SK-N-SH treated with all-trans-retinoic acid at 6 μM for 48 hours (cell line): ENCODE data around the gene MDM4.

Source experiments
- ARNTL ChIP-seq: fragments of 450-650 bp; formaldehyde crosslinking; IDR thresholded peaks from 2 replicates; pipeline ENCODE4 v1.5.0; 2020; ENCODE audit warnings: low read depth, mild to moderate bottlenecking, moderate library complexity, borderline replicate concordance
- BACH2 ChIP-seq: fragments of 250-450 bp; sonication (Bioruptor Pico); IDR thresholded peaks from 2 replicates; pipeline ENCODE4 v1.9.0; 2021; ENCODE audit warnings: mild to moderate bottlenecking, borderline replicate concordance
- CREB5 ChIP-seq: fragments of 250-450 bp; sonication (Bioruptor Pico); IDR thresholded peaks from 2 replicates; pipeline ENCODE4 v1.5.1; 2020; ENCODE audit warnings: low read depth, mild to moderate bottlenecking, moderate library complexity
- ESRRG ChIP-seq: fragments of 250-450 bp; sonication (Bioruptor Pico); IDR thresholded peaks from 2 replicates; pipeline ENCODE4 v1.6.1; 2021; ENCODE audit warnings: mild to moderate bottlenecking
- RARB ChIP-seq: fragments of 250-450 bp; sonication (Bioruptor Pico); IDR thresholded peaks from 2 replicates; pipeline ENCODE4 v1.8.0; 2021; ENCODE audit warnings: mild to moderate bottlenecking, moderate library complexity
- TCF4 ChIP-seq: fragments of 250-450 bp; sonication (Bioruptor Pico); IDR thresholded peaks from 2 replicates; pipeline ENCODE4 v1.8.0; 2021; ENCODE audit warnings: mild to moderate bottlenecking, moderate library complexity, borderline replicate concordance
- TSHZ2 ChIP-seq: fragments of 250-450 bp; sonication (Bioruptor Pico); IDR thresholded peaks from 2 replicates; pipeline ENCODE4 v1.5.0; 2020; ENCODE audit warnings: mild to moderate bottlenecking, moderate library complexity
- ZC3H10 ChIP-seq: fragments of 250-450 bp; sonication (Bioruptor Pico); IDR thresholded peaks from 2 replicates; pipeline ENCODE4 v1.5.1; 2021; ENCODE audit warnings: mild to moderate bottlenecking, moderate library complexity
- TF ChIP-seq, protein P1 (sequence below): fragments of 250-450 bp; sonication (Bioruptor Pico); IDR thresholded peaks from 2 replicates; pipeline ENCODE4 v1.8.0; 2021; ENCODE audit warnings: low read depth, mild to moderate bottlenecking, moderate library complexity, borderline replicate concordance

DNA sequence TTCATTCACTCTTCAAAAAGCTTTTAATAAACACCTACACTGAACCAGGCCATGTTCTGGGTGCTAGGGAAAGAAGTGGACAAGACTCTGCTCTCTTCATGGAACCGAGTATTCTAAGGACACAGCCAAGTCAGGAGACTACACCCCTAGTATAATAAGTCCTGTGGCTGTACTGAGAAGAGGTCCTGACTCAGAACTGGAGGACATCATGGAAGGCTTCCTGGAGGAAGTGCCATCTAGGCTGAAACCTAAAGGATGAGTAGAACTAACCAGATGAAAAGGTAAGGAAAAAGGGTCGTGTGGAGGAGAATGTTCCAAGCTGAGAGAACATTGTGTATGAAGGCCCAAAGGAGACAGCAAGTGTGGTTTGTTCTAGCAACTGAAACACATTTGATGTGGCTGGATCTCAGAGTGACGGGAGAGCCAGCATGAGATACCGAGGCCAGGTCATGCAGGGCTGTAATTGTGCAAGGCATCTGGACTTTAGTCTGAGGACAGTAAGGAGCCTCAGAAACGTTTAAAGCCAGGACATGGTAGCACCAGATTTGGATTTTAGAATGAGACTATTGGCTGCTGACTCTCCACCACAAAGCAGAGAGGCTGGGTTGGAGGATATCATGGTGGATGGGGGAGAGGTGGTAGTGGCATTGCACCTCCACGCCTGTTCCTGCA, 86.8 kb downstream of the MDM4 start:
- no peak for TF ChIP-seq CREB5 (CRISPR knock-in tag)
- no peak for TF ChIP-seq RARB (CRISPR knock-in tag)
- no peak for TF ChIP-seq TCF4 (CRISPR knock-in tag)
- TF ChIP-seq TSHZ2 (CRISPR knock-in tag) = no peak
- no peak for TF ChIP-seq ZC3H10 (CRISPR knock-in tag)
- TF ChIP-seq ESRRG (CRISPR knock-in tag) = no peak
- no peak for TF ChIP-seq ARNTL (CRISPR knock-in tag)
- TF ChIP-seq, protein P1, sequence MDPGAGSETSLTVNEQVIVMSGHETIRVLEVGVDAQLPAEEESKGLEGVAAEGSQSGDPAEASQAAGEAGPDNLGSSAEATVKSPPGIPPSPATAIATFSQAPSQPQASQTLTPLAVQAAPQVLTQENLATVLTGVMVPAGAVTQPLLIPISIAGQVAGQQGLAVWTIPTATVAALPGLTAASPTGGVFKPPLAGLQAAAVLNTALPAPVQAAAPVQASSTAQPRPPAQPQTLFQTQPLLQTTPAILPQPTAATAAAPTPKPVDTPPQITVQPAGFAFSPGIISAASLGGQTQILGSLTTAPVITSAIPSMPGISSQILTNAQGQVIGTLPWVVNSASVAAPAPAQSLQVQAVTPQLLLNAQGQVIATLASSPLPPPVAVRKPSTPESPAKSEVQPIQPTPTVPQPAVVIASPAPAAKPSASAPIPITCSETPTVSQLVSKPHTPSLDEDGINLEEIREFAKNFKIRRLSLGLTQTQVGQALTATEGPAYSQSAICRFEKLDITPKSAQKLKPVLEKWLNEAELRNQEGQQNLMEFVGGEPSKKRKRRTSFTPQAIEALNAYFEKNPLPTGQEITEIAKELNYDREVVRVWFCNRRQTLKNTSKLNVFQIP (CRISPR knock-in tag) = no peak
- no peak for TF ChIP-seq BACH2 (CRISPR knock-in tag)
